HG03039 (cell line): ENCODE results near the gene PPP2R3A.

Source experiments
- ATAC-seq: cut with Tn5 transposase; IDR thresholded peaks from one replicate; pipeline ENCODE4 v1.9.1; 2021; ENCODE audit warnings: mild to moderate bottlenecking, moderate library complexity; ENCODE audit not compliant: unreplicated experiment

PPP2R3A gene

DNA sequence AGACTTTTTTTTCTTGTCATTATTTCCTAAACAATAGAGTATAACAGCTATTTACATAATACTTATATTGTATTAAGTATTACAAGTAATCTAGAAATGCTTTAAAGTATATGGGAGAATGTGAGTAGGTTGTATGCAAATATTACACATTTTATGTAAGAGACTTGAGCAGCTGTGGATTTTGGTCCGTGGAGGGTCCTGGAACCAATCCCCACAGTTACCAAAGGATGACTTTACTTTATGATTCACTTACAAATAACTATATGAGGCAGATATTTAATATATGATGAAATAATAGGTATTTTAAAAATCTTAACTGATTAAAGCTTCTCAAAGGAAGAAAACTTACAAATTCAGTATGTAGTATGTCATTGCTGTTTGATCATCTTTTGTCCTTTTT, 56.3 kb downstream of the PPP2R3A start:
- no peak for ATAC-seq

DNA sequence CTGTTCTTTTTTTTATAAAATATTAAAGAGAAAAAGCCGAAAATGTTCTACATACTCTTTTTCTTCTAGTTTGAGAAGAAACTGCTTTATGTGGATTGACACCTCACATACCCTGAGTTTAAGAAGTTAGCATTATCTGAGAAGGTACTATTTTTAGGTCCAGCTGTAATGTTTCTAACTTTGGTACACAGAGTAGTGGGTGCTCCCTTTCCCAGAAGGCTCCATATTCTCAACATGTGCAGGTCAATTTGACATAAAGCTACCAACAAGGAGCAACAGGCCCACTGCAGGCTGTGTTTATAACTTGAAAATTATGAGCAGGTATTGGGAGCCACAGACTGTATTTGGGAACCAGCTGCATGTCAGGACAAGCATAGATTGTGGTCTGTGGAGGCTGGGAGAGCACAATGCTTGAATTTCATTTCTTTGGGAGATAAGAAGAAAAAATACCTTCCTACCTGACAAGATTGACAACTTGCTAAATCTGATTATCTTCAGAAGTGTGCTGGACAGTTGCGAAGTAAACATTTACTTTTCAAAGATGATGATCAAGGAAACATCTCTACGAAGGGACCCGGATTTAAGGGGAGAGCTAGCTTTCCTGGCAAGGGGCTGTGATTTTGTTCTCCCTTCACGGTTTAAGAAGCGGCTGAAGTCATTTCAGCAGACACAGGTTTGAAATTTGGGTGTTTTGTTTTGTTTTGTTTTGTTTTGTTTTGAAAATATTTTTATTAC, 57.2 kb downstream of the PPP2R3A start:
- ATAC-seq, result no peak

DNA sequence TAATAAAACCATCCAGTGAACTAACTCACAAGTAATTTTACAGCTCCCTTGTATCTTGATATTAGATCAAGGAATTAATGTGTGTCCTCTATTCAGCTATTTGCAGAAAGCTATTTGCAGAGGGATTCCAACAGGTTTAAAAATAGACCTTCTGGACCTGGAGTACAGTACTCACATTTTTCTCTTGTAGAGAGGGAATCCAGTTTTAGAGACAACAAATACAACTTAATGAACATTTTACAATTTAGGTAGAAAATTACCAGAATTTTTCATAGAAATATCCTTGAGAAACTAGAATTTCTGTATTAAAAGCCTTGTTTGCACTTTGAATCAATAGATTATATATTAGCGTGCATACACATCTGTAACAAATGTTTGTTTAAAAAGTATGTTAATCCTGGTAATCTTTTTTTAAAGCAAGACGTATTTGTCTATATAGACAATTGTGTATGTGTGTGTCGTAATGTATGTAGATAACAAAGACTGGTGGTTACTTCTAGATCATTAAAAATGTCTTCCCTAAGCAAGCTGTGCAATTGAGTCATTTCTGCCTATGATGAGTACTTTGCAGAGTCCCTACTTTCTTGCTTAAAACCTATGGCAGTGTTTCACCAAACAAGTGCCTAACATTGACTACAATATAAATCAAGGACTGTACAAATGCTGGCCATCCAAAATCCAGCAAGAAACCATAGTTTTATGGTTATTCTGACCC, 57.9 kb downstream of the PPP2R3A start:
- no peak for ATAC-seq

DNA sequence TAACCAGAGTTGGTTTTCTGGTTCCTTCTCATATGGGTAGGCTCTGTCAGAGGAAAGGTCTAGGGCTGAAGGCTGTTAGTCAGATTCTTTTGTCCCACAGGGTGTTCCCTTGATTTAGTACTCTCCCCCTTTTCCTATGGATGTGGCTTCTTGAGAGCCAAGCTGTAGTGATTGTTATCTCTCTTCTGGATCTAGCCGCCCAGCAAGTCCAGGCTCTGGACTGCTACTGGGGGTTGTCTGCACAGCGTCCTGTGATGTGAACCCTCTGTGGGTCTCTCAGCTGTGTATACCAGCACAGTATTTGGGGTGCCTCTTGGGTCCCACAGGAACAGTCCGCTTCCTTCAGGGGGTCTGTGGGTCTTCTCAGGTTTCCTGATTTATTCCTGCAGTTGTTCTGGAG, 70.8 kb downstream of the PPP2R3A start:
- no peak for ATAC-seq

DNA sequence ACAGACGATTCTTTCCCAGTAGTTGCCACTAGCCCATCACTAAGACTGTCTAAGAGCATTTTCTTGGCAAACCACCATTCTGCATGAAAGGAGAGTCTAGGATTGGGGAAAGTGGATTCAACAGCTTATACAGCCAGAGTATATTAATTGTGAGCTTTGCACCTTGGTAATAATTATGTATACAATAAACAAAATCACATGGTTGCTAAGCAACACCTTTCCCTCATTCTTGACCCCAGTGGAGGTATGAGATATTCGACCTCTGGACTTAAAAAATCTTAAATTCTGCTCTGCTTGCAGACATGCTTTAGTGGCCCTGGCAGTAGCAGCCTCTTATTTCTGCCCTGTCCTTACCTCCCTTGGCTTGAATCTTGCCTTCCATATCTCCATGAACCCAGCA, 73.1 kb downstream of the PPP2R3A start:
- no peak for ATAC-seq

DNA sequence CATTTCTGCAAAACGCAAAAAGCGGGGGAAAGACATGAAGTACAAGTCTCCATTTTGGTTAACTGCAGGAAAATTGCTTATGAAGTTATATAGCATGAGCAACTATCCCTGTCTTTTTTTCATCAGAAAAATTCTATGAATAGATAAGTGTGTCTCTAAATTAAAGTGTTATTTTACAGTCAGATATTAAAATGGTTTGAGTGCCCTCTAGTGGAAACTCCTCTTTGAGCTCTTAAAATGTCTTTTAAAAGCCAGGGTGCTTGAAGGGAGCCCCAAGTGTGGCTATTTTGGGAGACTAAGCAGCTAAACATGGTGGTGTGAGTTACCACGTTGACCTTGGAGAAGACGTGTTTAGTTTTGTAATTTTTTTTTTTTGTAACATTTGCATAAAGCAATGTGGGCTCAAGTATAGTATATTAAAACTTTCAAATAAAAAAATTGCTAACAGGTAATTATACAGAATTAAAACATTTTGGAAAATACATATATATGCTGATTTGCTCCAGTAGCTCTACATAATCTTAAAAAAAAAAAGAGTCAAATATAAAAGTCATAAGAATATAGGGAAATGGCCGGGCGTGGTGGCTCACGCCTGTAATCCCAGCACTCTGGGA, 77.2 kb downstream of the PPP2R3A start:
- no peak for ATAC-seq

DNA sequence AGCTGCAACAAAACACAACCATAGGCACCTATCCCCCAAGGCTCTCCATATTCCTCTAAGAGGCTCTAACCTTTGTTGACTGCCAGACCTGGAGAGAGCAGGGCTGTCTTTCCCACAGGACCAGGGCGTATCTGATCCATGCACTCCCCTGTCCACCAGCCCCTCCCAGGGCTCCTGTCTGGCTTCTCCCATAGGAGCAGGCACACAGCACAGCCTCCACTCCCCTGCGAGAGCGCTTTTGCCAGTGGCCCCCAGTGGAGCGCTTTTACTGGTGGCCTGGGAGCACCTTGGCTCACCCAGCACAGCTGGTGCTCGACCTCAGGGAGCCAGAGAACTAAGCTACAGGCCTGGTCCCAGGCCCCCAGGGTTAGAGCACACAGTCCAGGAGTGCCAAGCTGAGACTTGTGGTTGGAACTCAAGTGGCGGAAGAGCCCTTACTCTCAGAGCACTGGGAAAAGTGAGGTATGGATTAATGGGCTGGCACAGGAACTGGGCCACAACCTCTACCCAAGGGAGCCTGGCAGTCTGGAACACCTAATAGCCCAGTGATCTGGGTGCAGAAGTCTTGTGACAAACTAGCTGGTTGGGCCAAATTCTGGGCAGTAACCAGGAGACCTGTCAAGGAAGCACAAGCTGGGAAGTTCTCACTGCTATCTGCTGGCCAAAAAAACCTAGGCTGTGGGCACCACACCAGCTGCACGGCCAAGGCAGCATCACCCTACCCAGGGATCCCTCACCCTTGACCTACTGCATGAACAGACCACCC, 79.6 kb downstream of the PPP2R3A start:
- ATAC-seq, result no peak

DNA sequence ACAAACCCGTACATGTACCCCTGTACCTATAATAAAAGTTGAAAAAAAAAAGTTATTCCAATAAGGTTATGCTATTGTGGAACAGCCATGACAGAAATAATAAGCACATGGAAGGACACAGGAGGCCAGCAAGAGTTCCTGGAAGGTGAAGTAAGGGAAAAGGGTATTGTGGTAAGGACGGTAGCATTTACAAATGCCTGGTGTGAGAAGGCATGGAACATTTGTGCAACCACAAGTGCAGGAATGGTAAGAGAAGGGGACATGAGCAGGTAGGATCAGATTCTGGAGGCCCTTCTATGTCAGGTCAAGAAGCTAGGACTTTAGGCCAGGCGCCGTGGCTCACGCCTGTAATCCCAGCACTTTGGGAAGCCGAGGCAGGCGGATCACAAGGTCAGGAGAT, 82.5 kb downstream of the PPP2R3A start:
- ATAC-seq, result no peak

DNA sequence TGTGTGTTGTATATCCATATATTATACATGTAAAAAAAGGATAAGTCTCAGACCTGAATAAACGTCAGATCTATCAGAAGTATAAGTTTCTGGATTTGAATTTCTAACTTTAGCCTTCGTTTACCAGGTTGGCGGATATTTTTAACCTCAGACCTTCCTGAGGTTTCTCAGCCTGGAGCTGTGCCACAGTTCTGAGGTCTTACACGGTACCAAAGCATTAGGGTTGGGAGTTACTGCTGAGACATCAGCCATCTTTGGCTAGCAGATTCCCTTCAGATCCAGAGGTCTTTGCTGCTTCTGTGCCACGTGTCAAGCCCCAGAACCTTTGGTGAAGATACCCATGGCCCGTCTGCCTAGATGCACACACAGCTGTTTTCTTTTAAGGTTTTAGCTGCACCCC, 84.7 kb downstream of the PPP2R3A start:
- ATAC-seq, result no peak

DNA sequence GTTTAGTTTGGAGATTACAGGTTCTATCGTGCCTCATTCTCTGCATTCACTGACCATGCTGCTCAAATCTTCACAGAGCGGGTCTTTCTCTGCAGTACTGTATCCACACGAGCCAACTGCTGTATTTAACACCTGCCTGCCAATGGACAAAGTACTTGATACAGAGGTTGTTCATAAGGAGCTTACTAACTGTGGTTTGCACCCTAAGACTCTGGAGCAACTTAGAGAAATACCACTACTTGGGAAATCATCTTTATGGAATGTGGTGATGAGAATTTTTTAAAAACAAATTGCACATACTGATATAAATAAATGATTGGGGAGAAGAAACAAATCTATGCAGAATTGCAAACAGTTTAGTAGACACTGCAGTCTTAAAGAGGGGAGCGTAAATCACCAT, 90.0 kb downstream of the PPP2R3A start:
- ATAC-seq, result no peak

DNA sequence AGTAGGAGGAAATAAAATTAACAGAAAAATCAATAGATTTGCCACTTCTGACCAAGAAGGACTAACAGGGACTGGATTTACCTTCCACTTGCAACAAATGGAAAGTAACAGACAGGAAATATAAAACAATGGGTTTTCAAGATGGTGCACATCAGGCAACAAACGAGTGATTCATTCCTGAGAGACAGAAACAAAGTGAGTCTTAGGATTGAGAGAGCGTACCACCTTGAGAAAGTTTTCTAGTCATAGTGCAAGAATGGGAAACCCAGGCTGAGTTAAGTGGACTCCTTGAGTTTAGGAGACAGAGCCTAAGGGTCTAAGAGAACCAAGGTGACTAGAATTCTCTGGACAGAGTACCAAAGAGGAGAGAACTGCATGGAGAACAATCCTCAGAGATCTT, 101.7 kb downstream of the PPP2R3A start:
- no peak for ATAC-seq

DNA sequence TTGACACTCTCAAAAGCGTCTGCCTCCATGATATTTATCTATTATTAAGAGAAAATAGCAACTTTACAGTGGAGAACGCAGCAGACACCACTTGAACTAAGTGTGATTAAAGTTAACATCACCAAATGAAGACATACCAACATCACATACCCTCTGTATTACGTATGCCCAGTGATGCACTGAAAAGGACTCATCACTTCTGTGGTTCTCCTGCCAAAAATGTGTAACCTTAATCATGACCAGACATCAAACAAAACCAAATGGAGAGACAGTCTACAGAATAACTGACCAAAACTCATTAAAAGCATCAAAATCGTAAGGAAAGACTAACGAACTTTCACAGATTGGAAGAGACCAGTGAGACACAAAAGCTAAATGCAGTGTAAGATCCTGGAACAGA, 103.2 kb downstream of the PPP2R3A start:
- ATAC-seq, result no peak

DNA sequence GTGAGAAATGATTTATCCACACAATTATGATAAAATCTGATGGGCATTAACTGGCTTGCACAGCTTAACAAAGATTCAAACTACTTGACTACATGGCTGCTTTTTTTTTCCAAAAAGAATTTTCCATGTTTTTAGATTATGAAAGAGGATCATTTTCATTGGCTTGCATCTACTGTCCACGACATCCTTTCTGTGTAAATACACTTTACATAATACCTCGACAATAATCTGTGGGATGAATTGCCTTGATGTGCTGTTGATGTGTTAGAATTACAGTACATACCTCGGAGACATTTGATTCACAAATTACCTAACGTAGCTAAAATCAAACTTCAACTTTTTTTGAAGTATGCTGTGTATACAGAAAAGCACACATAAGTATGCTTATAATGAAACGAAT, 104.4 kb downstream of the PPP2R3A start:
- ATAC-seq, result no peak

DNA sequence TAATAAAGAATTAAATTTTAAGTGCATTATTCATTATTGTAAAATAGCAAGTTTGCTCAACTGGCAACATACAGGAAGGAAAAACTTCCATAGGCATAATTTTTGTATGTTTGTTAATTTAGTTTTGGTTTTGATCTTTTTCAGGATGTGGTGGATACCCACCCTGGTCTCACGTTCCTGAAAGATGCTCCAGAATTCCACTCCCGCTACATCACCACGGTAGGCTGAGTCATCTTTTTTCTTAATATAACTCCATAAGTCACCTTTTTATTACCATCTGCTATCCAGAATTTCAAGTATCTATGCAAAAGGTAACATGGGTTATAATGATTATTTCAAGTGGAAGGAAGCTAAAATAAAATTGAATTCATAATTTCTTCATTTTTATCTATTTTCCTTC, 104.8 kb downstream of the PPP2R3A start:
- ATAC-seq, result no peak

DNA sequence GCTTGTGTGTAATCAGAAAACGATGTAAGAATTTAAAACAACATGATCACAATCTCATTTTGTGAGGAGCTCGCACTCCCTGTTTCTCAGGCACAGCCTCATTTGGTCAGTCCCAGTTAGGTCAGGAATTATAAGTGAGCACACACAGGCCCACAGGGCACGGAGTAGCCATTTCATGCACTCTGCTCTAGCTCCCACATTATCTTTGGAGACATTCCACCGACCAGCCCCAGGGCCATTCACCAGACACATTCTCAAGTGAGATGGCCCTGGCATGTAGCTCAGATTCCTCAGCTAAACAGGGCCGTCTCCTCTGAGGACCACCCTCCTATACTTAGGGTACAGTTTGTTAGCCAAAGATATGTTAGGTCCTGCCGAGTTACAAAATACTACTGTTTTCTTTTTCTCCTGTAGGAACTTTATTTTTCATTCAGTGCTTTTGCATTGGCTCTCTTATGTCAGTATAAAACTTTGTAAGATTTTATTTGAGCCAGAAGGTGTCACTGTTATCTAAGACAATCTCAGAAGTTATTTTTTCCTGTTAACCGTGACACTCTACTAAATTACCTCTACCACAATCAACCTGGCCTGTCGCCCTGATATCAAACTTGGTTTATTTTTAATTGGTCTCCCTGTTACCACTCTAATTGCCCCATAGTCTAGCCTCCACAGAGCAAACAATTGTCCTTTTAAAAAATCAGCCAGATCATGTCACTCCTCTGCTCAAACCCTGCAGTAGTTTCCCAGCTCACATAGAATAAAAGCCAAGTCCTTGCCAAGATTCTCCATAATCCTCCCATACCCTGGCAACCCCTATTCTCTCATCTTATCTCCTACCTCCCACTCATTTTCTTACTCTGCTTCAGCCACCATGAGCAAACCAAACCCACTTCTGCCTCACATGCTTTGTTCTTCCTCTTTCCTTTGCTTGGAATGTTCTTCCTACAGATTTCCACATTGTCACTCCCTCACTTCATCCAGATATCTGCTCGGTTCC, 105.7 kb downstream of the PPP2R3A start:
- ATAC-seq, result no peak

DNA sequence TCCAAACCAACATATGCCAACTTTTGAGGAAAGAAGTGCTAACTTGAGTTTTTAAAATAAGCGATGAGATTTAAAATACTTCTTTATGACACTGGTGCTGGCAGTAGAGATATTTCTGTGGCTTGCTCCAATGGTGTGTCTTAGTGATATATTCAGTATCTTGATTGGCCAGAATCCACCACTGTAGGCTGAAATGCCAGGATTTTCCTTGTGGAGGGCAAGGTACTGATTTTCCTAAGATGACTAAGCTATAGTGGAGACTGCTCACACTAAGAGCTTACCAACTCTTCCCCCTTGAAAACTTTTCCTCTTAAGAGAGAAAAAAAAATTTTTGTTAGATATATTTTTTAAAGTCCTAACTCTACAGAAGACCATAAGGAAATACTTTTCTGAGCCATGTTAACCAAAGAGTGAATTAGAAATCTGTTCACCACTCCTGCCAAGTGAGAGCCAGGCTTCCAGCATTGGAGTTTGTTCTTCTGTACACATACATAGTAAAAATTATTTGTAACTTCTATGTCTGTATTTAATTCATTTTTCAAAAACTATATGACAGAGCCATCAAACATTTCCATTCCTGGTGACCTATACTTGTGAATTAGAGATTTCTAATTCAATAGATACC, 109.1 kb downstream of the PPP2R3A start:
- no peak for ATAC-seq

DNA sequence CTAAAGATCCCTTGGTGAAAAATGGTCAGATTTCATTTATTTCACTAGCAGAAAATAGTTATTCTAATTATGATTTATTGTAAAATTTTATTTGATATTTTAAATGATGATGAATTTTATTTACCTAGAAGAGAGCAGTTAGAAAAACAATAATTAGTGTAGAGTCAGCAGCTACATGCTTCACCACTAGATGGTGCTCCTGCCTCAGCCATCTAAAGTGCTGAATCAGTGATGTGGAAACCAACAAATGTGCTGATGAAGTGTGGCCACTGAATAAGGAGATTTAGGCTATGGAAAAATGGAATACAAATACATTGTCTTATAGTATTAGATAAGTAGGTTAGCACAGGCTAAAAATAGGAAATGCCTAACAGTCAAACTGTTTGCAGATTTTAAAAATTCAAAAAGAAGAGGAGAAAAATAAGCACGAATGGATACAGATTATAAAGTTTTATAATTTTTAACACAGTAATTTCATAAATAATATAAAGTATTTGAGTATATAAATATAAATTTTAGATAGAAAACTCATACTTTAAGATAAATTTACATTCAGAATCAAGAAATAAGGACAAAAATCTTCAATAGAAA, 109.8 kb downstream of the PPP2R3A start:
- ATAC-seq, result no peak

DNA sequence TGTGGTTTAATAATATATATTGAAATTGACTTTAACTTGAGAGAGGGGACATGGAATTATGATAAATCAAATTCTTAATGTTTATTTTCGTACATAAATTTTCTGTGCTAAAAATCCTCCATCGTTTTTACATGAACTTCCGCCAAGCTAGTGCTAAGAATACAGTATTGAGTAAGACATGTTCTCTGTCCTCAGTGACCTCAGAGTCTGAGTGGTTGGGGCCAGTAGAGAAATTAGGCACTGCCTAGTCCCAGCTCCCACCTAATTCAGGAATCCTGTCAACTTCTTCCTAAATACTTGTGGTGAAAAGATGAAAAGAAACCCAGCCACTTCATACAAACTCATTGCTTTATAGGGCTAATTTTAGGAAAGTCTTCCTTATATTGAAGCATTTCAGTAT, 110.3 kb downstream of the PPP2R3A start:
- ATAC-seq, result no peak
